AG09319 (cell line): ENCODE measurements around the gene AOC3.

Experiments used
- DNase-seq: peaks from one replicate; pipeline ENCODE4 v3.0.0-alpha.2; 2010; ENCODE audit warnings: low read depth; ENCODE audit errors: extremely low read depth
- TF ChIP-seq, protein P1 (sequence below): IDR thresholded peaks from 2 replicates; pipeline ENCODE4 v1.5.1; 2011; ENCODE audit warnings: low read depth, mild to moderate bottlenecking, inconsistent platforms, low read length, moderate library complexity

AOC3 gene

DNA sequence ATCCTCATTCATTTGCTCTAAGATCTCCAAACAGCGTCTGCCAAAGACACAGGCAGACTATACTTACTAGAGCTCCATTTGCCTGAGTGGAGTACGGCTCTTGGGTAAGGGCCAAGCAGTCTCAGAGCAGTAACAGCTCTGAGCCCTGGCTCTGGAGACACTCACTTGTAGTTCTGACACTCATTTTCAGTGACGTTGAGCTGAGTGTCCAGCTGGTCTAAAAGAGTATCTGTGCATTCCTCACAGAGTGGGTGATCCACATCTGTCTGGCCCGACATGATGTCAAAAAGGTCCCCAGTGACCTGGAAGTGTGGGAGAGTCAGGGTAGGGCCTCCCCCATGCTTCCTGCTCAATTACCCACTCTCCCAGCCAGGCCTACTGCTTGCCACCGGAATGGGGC is 32.6 kb upstream of the AOC3 start:
- TF ChIP-seq, protein P1, sequence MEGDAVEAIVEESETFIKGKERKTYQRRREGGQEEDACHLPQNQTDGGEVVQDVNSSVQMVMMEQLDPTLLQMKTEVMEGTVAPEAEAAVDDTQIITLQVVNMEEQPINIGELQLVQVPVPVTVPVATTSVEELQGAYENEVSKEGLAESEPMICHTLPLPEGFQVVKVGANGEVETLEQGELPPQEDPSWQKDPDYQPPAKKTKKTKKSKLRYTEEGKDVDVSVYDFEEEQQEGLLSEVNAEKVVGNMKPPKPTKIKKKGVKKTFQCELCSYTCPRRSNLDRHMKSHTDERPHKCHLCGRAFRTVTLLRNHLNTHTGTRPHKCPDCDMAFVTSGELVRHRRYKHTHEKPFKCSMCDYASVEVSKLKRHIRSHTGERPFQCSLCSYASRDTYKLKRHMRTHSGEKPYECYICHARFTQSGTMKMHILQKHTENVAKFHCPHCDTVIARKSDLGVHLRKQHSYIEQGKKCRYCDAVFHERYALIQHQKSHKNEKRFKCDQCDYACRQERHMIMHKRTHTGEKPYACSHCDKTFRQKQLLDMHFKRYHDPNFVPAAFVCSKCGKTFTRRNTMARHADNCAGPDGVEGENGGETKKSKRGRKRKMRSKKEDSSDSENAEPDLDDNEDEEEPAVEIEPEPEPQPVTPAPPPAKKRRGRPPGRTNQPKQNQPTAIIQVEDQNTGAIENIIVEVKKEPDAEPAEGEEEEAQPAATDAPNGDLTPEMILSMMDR: no peak
- no peak for DNase-seq

DNA sequence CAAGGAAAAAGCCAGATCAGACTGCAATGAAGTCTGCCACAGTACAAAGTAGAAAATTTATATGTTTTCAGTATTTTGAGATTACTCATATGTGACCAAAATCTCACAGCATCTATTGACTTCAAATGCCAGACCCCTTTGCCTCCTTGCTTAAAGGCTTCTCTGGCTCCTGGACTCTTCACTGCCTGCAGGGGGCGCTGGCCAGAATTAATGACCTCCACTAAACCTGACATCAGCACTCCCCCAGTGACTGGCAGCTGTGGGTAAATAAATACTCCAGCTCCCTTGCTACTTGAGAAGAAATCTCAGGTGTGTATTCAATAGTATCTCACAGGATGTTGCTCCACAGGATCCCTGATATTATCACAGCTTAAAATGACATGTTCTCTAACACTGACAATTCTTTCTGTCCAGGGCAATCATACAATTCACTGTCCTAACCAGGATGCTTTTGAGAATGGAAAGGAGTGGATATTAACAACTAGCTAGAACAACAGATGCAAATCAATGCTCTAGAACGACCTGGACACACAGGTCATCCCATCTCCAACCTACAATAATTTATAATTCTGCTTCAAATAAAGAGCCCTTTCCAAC is 31.0 kb upstream of the AOC3 start:
- TF ChIP-seq, protein P1: peak; percentile 78
- no peak for DNase-seq

DNA sequence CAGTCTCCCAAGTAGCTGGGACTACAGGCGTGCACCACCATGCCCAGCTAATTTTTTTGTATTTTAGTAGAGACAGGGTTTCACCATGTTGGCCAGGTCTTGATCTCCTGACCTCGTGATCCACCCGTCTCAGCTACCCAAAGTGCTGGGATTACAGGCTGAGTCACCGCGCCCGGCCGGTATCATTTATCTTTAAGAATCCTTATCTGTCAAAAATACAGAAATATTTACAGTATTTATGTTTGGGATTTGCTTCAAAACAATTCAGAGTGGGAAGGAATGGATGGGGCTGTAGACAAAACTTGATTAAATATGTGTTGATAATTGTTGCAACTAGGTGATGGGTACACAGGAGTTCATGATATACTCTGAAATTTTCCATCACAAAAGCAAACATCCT is 29.8 kb upstream of the AOC3 start:
- no peak for DNase-seq
- TF ChIP-seq, protein P1: no peak

DNA sequence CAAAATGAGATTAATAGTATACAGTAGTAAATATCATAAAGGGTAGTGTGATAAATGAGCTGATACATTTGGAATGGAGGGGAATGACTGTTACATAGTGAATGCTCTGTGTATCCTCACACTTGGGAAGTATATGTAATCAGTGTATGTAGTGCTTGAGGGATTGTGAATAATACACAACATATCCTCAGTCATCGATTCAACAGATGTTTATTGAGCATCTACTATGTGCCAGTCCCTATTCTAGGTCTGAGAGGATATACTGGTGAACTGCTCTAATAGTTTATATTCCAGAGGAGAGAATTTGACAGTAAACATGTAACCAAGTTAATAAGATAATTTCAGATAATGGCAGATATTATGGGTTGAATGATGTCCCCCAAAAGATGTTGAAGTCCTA is 23.5 kb upstream of the AOC3 start:
- DNase-seq: no peak
- TF ChIP-seq, protein P1: no peak

DNA sequence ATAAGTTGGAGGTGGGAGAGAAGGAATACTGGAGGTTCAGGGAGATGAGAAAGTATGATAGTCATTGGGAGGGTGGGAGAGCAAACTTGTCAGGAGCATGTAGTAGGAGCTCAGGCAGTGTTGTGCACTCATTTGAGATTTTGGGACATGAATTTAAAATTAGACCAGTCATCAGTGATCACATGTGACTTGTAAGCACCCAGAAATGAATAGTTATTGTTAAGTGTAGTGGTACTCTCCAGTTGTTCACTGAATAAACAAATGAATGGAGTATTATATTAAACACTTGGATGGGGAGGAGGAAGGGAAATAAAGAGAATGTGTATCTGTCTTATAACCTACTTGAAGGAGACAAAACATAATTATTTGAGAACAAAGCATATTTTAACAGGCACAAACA is 20.0 kb upstream of the AOC3 start:
- TF ChIP-seq, protein P1: no peak
- DNase-seq: no peak

DNA sequence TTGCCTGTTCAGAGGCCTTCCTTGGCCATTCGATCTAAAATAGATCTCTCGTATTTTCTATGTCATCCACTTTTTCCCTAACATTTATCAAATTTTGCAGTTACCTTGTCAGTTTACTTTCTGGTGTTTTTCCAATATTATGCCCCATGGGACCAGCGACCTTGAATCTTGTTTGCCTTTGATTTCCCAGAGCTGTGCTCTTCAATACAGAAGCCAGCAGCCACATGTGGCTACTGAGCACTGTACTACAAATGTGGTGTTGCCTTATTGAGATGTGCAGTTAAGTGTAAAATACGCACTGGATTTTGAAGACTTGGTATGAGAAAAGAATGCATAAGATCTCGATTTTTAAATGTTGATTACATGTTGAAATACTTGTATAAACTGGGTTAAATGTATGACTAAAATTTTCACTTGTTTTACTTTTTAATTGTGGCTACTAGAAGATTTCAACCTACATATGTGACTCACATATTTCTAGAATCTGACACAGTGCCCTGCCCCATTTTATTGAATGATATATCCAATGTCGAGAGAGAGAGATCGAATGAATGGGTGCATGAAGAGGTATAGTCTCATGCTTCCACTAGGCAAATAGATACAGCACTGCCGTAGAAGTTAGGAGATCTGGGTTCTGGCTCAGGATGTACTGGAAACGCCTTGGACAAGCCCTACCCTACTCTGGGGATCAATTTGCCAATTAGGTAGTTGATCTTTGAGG is 18.6 kb upstream of the AOC3 start:
- TF ChIP-seq, protein P1: no peak
- DNase-seq: no peak

DNA sequence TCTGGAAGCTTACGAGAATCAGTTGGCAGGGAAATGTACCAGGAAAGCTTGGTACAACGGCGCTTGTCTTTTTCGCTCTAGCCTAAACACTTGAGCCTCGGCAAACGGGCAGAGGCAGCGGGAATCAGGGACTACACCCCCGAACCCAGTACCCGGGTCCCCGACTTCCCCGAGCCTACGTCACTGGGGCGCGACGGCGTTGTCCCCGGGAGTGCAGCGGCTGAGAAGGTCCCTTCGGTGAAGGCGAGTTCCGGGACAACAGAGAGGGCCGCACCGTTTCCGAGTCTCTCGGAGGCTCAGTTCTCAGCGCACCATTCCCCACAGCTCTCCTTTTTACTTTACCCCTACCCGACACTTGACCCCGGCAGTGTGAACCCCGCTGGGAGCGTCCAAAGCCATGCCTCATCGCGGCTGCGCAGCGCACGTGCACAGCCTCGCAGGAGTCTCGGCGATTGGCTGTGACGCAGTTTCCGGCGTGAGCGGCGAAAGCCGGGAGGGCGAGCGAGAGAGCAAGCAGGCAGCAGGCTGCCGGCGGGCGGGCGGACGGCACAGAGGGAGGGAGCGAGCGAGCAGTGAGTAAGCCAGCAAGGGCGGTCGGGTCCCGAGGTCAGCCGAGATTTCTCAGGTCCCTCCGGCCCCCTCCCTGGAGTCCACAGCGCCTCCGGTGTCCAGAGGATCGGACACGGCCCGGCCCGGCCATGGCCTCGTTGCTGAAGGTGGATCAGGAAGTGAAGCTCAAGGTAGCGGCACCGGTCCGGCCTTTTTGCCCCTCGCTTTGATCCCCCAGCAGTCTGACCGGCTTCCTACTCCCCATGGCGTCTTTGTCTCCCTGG is 17.8 kb upstream of the AOC3 start, which contains the start of gene PSME3:
Gene PSME3, plus strand, starts transcription at position 464 of the 833 bp plus-strand sequence. Its CDS starts 235 bp downstream, at position 699.
- no peak for DNase-seq
- TF ChIP-seq, protein P1: no peak; the same call in 1 of the 2 replicates
